Subcutaneous adipose tissue (tissue), 4 donors: ENCODE measurements around the gene MGLL. TPM values are rescaled to one million over a fixed set of nuclear protein-coding genes. Genes with fewer than 3 reads are reported as not detected.

Experiments used
- total RNA-seq, 4 donors: library from RNA; depleted of rRNA; stranded (reverse); fragments of >200 nt; gene quantifications; one replicate each; pipeline ENCODE4 v1.1.0, GENCODE V29; 2016
- TF ChIP-seq, protein P1 (sequence below): fragments of 450-650 bp; IDR thresholded peaks from one replicate; pipeline ENCODE4 v1.5.1; 2016; ENCODE audit warnings: low read depth, mild to moderate bottlenecking, control low read depth, antibody characterized with exemption, moderate library complexity

The MGLL gene
- total RNA-seq, 4 donors from 2014 or later, result 83.9 to 292 (median 110) TPM

DNA sequence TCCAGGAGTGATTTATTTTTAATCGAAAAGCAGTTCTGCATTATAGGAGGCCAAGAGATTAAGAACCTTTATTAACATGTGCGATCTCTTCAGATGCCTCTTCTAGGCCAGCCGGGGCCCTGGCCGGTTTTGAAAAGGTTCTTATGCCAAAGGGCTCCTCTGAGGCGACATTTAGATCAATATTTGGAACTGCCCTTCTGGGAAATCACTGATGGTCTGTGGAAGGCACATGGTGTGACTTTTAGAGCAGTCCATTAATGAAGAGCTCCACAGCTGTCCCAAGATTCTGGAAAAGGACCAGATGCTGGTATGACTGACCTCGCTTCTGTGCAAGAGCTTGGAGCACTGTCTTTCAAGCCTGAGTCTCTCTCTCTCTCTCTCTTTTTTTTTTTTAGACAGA, 19.7 kb downstream of the MGLL start:
- TF ChIP-seq, protein P1, sequence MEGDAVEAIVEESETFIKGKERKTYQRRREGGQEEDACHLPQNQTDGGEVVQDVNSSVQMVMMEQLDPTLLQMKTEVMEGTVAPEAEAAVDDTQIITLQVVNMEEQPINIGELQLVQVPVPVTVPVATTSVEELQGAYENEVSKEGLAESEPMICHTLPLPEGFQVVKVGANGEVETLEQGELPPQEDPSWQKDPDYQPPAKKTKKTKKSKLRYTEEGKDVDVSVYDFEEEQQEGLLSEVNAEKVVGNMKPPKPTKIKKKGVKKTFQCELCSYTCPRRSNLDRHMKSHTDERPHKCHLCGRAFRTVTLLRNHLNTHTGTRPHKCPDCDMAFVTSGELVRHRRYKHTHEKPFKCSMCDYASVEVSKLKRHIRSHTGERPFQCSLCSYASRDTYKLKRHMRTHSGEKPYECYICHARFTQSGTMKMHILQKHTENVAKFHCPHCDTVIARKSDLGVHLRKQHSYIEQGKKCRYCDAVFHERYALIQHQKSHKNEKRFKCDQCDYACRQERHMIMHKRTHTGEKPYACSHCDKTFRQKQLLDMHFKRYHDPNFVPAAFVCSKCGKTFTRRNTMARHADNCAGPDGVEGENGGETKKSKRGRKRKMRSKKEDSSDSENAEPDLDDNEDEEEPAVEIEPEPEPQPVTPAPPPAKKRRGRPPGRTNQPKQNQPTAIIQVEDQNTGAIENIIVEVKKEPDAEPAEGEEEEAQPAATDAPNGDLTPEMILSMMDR, result no peak

GRCh38 chr3:127801731-127802313, 20.5 kb downstream of the MGLL start:
- TF ChIP-seq, protein P1, result no peak

- TF ChIP-seq, protein P1, result no peak
Observed at GRCh38 chr3:127800508-127800907, 21.8 kb downstream of the MGLL start.

DNA sequence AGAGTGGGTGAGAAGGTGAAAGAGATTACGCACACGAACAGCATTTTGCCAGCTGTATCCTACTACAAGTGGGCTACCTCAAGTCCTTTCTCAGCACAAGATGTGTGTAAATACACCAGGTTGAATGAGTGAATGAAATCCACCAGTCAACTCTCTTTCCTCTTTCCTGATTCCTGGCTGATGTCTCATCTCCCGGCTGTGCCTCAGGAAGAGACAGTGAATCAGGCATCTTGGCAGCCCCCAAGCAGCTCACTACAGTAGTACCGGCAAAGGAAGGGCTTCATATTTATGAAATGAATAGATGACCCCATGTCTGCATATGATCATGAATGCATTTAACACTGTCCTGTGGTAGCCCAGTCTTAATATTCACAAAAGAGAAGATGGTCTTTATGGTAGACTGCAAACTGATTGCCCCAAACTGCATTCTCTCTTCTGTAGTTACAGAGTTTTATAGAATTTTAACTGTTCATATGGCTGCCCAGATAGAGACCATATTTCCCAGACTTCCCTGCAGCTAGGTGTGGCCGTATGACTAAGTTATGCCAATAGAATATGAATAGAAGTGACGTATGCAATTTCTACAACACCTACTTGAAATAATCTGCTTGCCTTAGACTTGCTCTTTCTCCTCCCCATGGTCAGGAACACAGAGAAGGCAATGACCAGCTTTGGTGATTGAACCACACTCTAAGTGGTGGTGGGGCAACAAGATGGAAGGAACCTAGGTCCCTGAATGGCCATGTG, 22.7 kb downstream of the MGLL start:
- TF ChIP-seq, protein P1, result no peak

DNA sequence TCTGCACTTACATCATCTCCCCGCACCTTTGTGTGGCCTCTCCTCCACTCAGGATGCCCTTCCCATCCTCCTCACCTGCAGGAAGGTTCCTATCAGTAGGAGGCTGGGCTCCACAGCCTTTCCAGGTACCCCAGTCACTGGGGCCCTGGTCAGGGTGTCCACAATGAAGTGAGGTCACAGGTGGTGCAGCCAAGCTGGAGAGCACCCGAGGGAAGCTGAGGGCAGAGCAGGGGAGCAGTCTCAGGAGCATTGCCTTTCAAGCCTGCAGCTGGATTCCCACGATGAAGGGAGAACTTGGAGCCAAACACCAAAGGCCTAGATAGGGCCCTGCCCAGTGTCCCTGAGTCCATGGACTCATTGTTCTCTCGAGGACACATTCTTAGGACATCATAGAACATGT, 23.6 kb downstream of the MGLL start:
- TF ChIP-seq, protein P1, result no peak

GRCh38 chr3:127796831-127797150, 25.5 kb downstream of the MGLL start:
- TF ChIP-seq, protein P1, result no peak

GRCh38 chr3:127796045-127796830, 26.1 kb downstream of the MGLL start:
- TF ChIP-seq, protein P1, result no peak
